Measurements from ENCODE around the gene EPHA5.
A peak's percentile ranks its signal among the peaks of the same experiment; 100 is the strongest.

Gene EPHA5

DNA sequence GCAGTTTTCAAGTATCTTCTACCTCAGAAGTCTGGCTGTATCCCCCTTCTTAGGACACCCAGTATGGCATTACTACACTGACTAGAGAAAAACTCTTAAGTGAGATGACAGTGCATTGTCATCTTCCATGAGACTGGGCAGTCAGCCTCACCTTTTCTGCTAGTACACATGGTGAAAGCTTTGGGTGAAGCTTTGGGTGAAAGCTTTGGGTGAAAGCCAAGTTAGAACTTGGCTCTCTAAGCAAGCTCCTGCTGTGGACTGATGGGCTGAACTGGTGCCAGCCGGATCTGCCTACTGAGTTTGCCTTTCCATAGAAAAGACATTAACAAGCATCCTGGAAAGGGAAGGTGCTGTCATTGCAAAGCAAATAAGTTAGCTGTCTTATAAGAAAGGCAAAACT lies 8.8 kb downstream of the EPHA5 start:
- Histone ChIP-seq H3K9me3 (ENCODE audit: insufficient read depth, low read depth, low read length) (no peaks in the 10 kb centered on the region), H3K4me1 (ENCODE audit: insufficient read depth, low read length) (peaks cover 48% of the 10 kb centered on the region), H3K4me3 (ENCODE audit: low read length) (no peak overlapping the region), H3K9ac (ENCODE audit: low read depth, low read length) (no peak overlapping the region), H3K36me3 (ENCODE audit: insufficient read depth, low read length) (no peaks in the 10 kb centered on the region), H3K27me3 (ENCODE audit: insufficient read depth, low read length) (peaks cover 10% of the 10 kb centered on the region), H3K27ac (ENCODE audit: low read depth, low read length) (0 out of 2 replicates have a peak overlapping the region, but pooled peaks have one; percentile 16)
- WGBS: 29% methylated on average over 1 of the region's 1 CpG

GRCh38 chr4:65658117-65658516 lies 12.2 kb downstream of the EPHA5 start:
- H3K4me1 ChIP-seq (ENCODE audit: insufficient read depth, low read length): peaks cover 57% of the 10 kb centered on the region
- H3K36me3 ChIP-seq (ENCODE audit: insufficient read depth, low read length): no peaks in the 10 kb centered on the region
- H3K27ac ChIP-seq (ENCODE audit: low read depth, low read length): no peak overlapping the region
- H3K9me3 ChIP-seq (ENCODE audit: insufficient read depth, low read depth, low read length): no peaks in the 10 kb centered on the region
- H3K27me3 ChIP-seq (ENCODE audit: insufficient read depth, low read length): no peaks in the 10 kb centered on the region
- H3K4me3 ChIP-seq (ENCODE audit: low read length): no peak overlapping the region
- no peak overlapping the region for H3K9ac ChIP-seq (ENCODE audit: low read depth, low read length)
- 30% methylated on average over 1 of the region's 1 CpG for WGBS

- Histone ChIP-seq H3K4me3 (ENCODE audit: low read length) (no peak overlapping the region), H3K36me3 (ENCODE audit: insufficient read depth, low read length) (no peaks in the 10 kb centered on the region), H3K4me1 (ENCODE audit: insufficient read depth, low read length) (peaks cover 47% of the 10 kb centered on the region), H3K9ac (ENCODE audit: low read depth, low read length) (no peak overlapping the region), H3K27me3 (ENCODE audit: insufficient read depth, low read length) (no peaks in the 10 kb centered on the region), H3K9me3 (ENCODE audit: insufficient read depth, low read depth, low read length) (no peaks in the 10 kb centered on the region), H3K27ac (ENCODE audit: low read depth, low read length) (no peak overlapping the region)
Observed at GRCh38 chr4:65656008-65656407, 14.3 kb downstream of the EPHA5 start.

GRCh38 chr4:65654976-65655375 lies 15.3 kb downstream of the EPHA5 start:
- H3K4me3 ChIP-seq (ENCODE audit: low read length): no peak overlapping the region
- no peaks in the 10 kb centered on the region for H3K36me3 ChIP-seq (ENCODE audit: insufficient read depth, low read length)
- peaks cover 48% of the 10 kb centered on the region for H3K4me1 ChIP-seq (ENCODE audit: insufficient read depth, low read length)
- no peak overlapping the region for H3K27ac ChIP-seq (ENCODE audit: low read depth, low read length)
- no peaks in the 10 kb centered on the region for H3K9me3 ChIP-seq (ENCODE audit: insufficient read depth, low read depth, low read length)
- no peaks in the 10 kb centered on the region for H3K27me3 ChIP-seq (ENCODE audit: insufficient read depth, low read length)
- 94% methylated on average over 1 of the region's 1 CpG for WGBS
- H3K9ac ChIP-seq (ENCODE audit: low read depth, low read length): no peak overlapping the region

- Histone ChIP-seq H3K4me3 (ENCODE audit: low read length) (no peak overlapping the region), H3K36me3 (ENCODE audit: insufficient read depth, low read length) (no peaks in the 10 kb centered on the region), H3K9me3 (ENCODE audit: insufficient read depth, low read depth, low read length) (no peaks in the 10 kb centered on the region), H3K27ac (ENCODE audit: low read depth, low read length) (no peak overlapping the region), H3K9ac (ENCODE audit: low read depth, low read length) (no peak overlapping the region), H3K27me3 (ENCODE audit: insufficient read depth, low read length) (no peaks in the 10 kb centered on the region), H3K4me1 (ENCODE audit: insufficient read depth, low read length) (peaks cover 48% of the 10 kb centered on the region)
- WGBS: 89% methylated on average over 4 of the region's 6 CpGs
Observed at GRCh38 chr4:65653740-65654361, 16.4 kb downstream of the EPHA5 start.

- 90% methylated on average over 3 of the region's 3 CpGs for WGBS
- Histone ChIP-seq H3K4me3 (ENCODE audit: low read length) (no peak overlapping the region), H3K9me3 (ENCODE audit: insufficient read depth, low read depth, low read length) (no peaks in the 10 kb centered on the region), H3K27me3 (ENCODE audit: insufficient read depth, low read length) (no peaks in the 10 kb centered on the region), H3K27ac (ENCODE audit: low read depth, low read length) (no peak overlapping the region), H3K9ac (ENCODE audit: low read depth, low read length) (no peak overlapping the region), H3K36me3 (ENCODE audit: insufficient read depth, low read length) (no peaks in the 10 kb centered on the region), H3K4me1 (ENCODE audit: insufficient read depth, low read length) (peaks cover 31% of the 10 kb centered on the region)
Observed at GRCh38 chr4:65651751-65652150, 18.5 kb downstream of the EPHA5 start.

GRCh38 chr4:65651031-65651430 lies 19.3 kb downstream of the EPHA5 start:
- Histone ChIP-seq H3K36me3 (ENCODE audit: insufficient read depth, low read length) (no peaks in the 10 kb centered on the region), H3K9me3 (ENCODE audit: insufficient read depth, low read depth, low read length) (no peaks in the 10 kb centered on the region), H3K27ac (ENCODE audit: low read depth, low read length) (no peak overlapping the region), H3K9ac (ENCODE audit: low read depth, low read length) (no peak overlapping the region), H3K27me3 (ENCODE audit: insufficient read depth, low read length) (no peaks in the 10 kb centered on the region), H3K4me3 (ENCODE audit: low read length) (no peak overlapping the region), H3K4me1 (ENCODE audit: insufficient read depth, low read length) (peaks cover 25% of the 10 kb centered on the region)
- 85% methylated on average over 1 of the region's 1 CpG for WGBS

GRCh38 chr4:65646136-65646535 lies 24.2 kb downstream of the EPHA5 start:
- 100% methylated on average over 1 of the region's 1 CpG for WGBS
- H3K36me3 ChIP-seq (ENCODE audit: insufficient read depth, low read length): no peaks in the 10 kb centered on the region

GRCh38 chr4:65645185-65645584 lies 25.1 kb downstream of the EPHA5 start:
- 95% methylated on average over 1 of the region's 1 CpG for WGBS
- Histone ChIP-seq H3K36me3 (ENCODE audit: insufficient read depth, low read length) (no peaks in the 10 kb centered on the region), H3K9me3 (ENCODE audit: insufficient read depth, low read depth, low read length) (no peaks in the 10 kb centered on the region), H3K9ac (ENCODE audit: low read depth, low read length) (no peak overlapping the region), H3K27me3 (ENCODE audit: insufficient read depth, low read length) (no peaks in the 10 kb centered on the region), H3K4me1 (ENCODE audit: insufficient read depth, low read length) (no peaks in the 10 kb centered on the region), H3K4me3 (ENCODE audit: low read length) (no peak overlapping the region), H3K27ac (ENCODE audit: low read depth, low read length) (no peak overlapping the region)

More at GRCh38 chr4:65646136-65646535, 24.2 kb downstream of the EPHA5 start:
- Histone ChIP-seq H3K27ac (ENCODE audit: low read depth, low read length) (no peak overlapping the region), H3K4me1 (ENCODE audit: insufficient read depth, low read length) (peaks cover 5% of the 10 kb centered on the region; the same call in 1 of the 2 replicates), H3K9me3 (ENCODE audit: insufficient read depth, low read depth, low read length) (no peaks in the 10 kb centered on the region), H3K4me3 (ENCODE audit: low read length) (no peak overlapping the region), H3K9ac (ENCODE audit: low read depth, low read length) (no peak overlapping the region), H3K27me3 (ENCODE audit: insufficient read depth, low read length) (no peaks in the 10 kb centered on the region)

DNA sequence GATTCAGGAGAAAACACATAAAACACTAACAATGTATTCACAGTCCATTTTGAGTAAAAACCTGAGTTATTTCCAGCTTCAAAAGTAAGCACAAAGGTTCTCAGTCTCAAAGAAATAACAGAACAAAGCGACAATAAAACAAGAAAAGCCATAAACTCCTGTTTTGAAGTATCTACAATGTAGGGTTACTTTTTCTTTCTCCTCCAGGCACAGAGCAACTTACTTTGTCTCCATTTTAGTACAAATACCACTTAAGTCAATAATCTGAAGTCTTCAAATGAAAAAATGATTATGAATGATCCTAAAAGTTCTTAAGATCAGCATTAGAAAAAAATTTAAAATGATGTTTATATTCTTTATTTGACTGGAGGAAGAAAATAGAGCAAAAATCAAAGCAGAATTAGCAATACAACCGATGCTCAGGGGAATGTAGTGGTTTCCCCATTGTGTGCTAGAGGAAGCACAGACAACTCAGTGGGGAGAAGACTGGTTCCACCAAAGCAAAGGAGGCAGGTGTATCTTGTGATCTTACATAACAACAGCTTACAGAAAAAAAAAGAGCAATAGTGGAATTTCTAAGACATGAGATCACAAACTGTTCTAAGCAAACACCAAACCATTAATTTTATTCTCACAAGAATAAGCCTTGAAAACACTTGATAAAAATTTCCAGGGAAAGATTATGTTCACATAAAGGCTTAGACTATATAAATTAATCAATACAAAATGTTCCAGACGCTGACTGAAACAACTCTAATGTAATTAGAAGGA lies 35.1 kb downstream of the EPHA5 start:
- Histone ChIP-seq H3K9ac (ENCODE audit: low read depth, low read length) (no peak overlapping the region), H3K36me3 (ENCODE audit: insufficient read depth, low read length) (no peaks in the 10 kb centered on the region), H3K9me3 (ENCODE audit: insufficient read depth, low read depth, low read length) (no peaks in the 10 kb centered on the region), H3K27me3 (ENCODE audit: insufficient read depth, low read length) (no peaks in the 10 kb centered on the region), H3K4me1 (ENCODE audit: insufficient read depth, low read length) (peaks cover 21% of the 10 kb centered on the region), H3K4me3 (ENCODE audit: low read length) (no peak overlapping the region), H3K27ac (ENCODE audit: low read depth, low read length) (no peak overlapping the region; the same call in 1 of the 2 replicates)
- WGBS: 42% methylated on average over 2 of the region's 3 CpGs

DNA sequence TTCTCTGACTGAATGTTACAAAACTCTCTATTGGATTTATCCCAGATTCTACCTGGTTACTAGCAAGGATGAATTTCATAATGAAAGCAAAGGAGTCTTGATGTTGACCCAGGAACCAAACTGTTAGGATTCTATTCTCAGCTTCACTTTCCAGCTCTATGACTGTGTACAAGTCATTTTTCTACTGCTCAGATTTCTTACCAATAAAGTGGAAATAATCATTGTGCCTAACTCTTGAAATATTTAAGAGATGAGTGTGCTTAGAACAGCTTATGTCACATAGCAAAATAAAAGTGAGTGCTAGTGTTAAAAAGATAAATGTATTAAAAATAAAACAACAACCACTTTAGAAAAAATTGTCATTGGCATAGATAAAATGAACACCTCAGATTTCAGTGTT lies 45.6 kb downstream of the EPHA5 start:
- Histone ChIP-seq H3K9me3 (ENCODE audit: insufficient read depth, low read depth, low read length) (no peaks in the 10 kb centered on the region), H3K36me3 (ENCODE audit: insufficient read depth, low read length) (no peaks in the 10 kb centered on the region), H3K27ac (ENCODE audit: low read depth, low read length) (no peak overlapping the region), H3K9ac (ENCODE audit: low read depth, low read length) (no peak overlapping the region), H3K4me3 (ENCODE audit: low read length) (no peak overlapping the region), H3K27me3 (ENCODE audit: insufficient read depth, low read length) (no peaks in the 10 kb centered on the region), H3K4me1 (ENCODE audit: insufficient read depth, low read length) (no peaks in the 10 kb centered on the region)

Measured in HUES64 (cell line).